GM12878 (cell line): Measurements from ENCODE around the gene TEDC1. TPM values are rescaled to one million over a fixed set of nuclear protein-coding genes. Genes with fewer than 3 reads are reported as not detected.

Experiments
- BRCA1 ChIP-seq: IDR thresholded peaks from 2 replicates; pipeline ENCODE4 v1.6.1; 2011; ENCODE audit warnings: low read depth, low read length, improper control_type of control experiment
- CBX3 ChIP-seq: fragments of 200-600 bp; sonication (generic); IDR thresholded peaks from 2 replicates; pipeline ENCODE4 v1.6.1; 2016; ENCODE audit warnings: low read depth, borderline replicate concordance
- EP300 ChIP-seq, 2 experiments: fragments of 150-350 bp in 1 of 2; IDR thresholded peaks; 2 replicates each; pipeline ENCODE4 v1.6.1; 2011 to 2012; ENCODE audit warnings: low read depth in 2 of 2, low read length in 2 of 2, borderline replicate concordance in 1 of 2, improper control_type of control experiment in 1 of 2, inconsistent platforms in 1 of 2; ENCODE audit not compliant: control insufficient read depth in 1 of 2
- HDAC6 ChIP-seq: fragments of 200-600 bp; sonication (generic); IDR thresholded peaks from one replicate; pipeline ENCODE4 v1.8.0; 2017; ENCODE audit warnings: antibody characterized with exemption; ENCODE audit not compliant: unreplicated experiment
- JUNB ChIP-seq: IDR thresholded peaks from 2 replicates; pipeline ENCODE4 v1.6.1; 2016; ENCODE audit warnings: antibody characterized with exemption, mild to moderate bottlenecking
- MEF2B ChIP-seq: fragments of 450-650 bp; IDR thresholded peaks from 2 replicates; pipeline ENCODE4 v1.6.1; 2018; ENCODE audit warnings: mild to moderate bottlenecking, moderate library complexity; ENCODE audit not compliant: partially characterized antibody, poor library complexity, severe bottlenecking
- PML ChIP-seq: IDR thresholded peaks from 2 replicates; pipeline ENCODE4 v1.6.1; 2012; ENCODE audit warnings: low read length, inconsistent platforms
- RAD21 ChIP-seq: IDR thresholded peaks from 2 replicates; pipeline ENCODE4 v1.6.1; 2011; ENCODE audit warnings: mild to moderate bottlenecking, low read depth, low read length, moderate library complexity; ENCODE audit not compliant: insufficient read depth
- RBBP5 ChIP-seq: fragments of 200-600 bp; sonication (generic); conservative IDR thresholded peaks from 2 replicates; pipeline ENCODE4 v1.6.1; 2016
- SUPT20H ChIP-seq: IDR thresholded peaks from 2 replicates; pipeline ENCODE4 v1.6.1; 2011; ENCODE audit warnings: low read depth, mild to moderate bottlenecking, low read length, moderate library complexity, borderline replicate concordance; ENCODE audit not compliant: control insufficient read depth
- TARDBP ChIP-seq: IDR thresholded peaks from 2 replicates; pipeline ENCODE4 v1.6.1; 2016; ENCODE audit warnings: borderline replicate concordance
- TBL1XR1 ChIP-seq: IDR thresholded peaks from 2 replicates; pipeline ENCODE4 v1.6.1; 2012; ENCODE audit warnings: low read depth, low read length, improper control_type of control experiment
- ZSCAN29 ChIP-seq: fragments of 450-650 bp; IDR thresholded peaks from 2 replicates; pipeline ENCODE4 v1.6.1; 2017; ENCODE audit warnings: mild to moderate bottlenecking, moderate library complexity
- polyA plus RNA-seq, 11 experiments: library from polyadenylated mRNA; depleted of rRNA in 4 of 11; unstranded in 6 of 11; stranded (reverse) in 5 of 11; fragments of >200 nt; fragmentation: Nextera tagmentation in 4 of 11; fragmentation: Illumina TruSeq in 1 of 11; extraction: Ambion mirVana in 4 of 11; extraction: Trizol in 1 of 11; gene quantifications; 1 replicate in 1 of 11; 2 replicates in 10 of 11; pipeline versions ENCODE4 v1.2.1 to v1.2.3, GENCODE V29; 2011 to 2016; ENCODE audit warnings: inconsistent platforms in 2 of 11, missing spikeins in 2 of 11, low read depth in 1 of 11
- total RNA-seq, 4 experiments: library from RNA; depleted of rRNA in 3 of 4; stranded (reverse); fragments of >200 nt in 3 of 4; fragmentation: Illumina TruSeq in 1 of 4; extraction: Trizol in 1 of 4; gene quantifications; 2 replicates each; pipeline versions ENCODE4 v1.2.1 to v1.2.3, GENCODE V29; 2013 to 2021
- TF ChIP-seq, protein P1 (sequence below): IDR thresholded peaks from 2 replicates; pipeline ENCODE4 v1.6.1; 2012; ENCODE audit warnings: low read depth, low read length, improper control_type of control experiment
- TF ChIP-seq, protein P2 (sequence below): IDR thresholded peaks from 2 replicates; pipeline ENCODE4 v1.6.1; 2012; ENCODE audit warnings: low read length, inconsistent platforms
- TF ChIP-seq, protein P3 (sequence below): IDR thresholded peaks from 2 replicates; pipeline ENCODE4 v1.6.1; 2012; ENCODE audit warnings: low read depth, low read length, improper control_type of control experiment
- TF ChIP-seq, protein P4 (sequence below): fragments of 450-650 bp; IDR thresholded peaks from 2 replicates; pipeline ENCODE4 v1.6.1; 2018; ENCODE audit warnings: mild to moderate bottlenecking, low read depth, moderate library complexity; ENCODE audit not compliant: partially characterized antibody

The TEDC1 gene
- total and polyA plus RNA-seq, 10 of the 15 experiments (the other 5 are each of a cell fraction or from before 2014, with no cell fraction given): 0.19 to 34.2 (median 14.5) TPM

DNA sequence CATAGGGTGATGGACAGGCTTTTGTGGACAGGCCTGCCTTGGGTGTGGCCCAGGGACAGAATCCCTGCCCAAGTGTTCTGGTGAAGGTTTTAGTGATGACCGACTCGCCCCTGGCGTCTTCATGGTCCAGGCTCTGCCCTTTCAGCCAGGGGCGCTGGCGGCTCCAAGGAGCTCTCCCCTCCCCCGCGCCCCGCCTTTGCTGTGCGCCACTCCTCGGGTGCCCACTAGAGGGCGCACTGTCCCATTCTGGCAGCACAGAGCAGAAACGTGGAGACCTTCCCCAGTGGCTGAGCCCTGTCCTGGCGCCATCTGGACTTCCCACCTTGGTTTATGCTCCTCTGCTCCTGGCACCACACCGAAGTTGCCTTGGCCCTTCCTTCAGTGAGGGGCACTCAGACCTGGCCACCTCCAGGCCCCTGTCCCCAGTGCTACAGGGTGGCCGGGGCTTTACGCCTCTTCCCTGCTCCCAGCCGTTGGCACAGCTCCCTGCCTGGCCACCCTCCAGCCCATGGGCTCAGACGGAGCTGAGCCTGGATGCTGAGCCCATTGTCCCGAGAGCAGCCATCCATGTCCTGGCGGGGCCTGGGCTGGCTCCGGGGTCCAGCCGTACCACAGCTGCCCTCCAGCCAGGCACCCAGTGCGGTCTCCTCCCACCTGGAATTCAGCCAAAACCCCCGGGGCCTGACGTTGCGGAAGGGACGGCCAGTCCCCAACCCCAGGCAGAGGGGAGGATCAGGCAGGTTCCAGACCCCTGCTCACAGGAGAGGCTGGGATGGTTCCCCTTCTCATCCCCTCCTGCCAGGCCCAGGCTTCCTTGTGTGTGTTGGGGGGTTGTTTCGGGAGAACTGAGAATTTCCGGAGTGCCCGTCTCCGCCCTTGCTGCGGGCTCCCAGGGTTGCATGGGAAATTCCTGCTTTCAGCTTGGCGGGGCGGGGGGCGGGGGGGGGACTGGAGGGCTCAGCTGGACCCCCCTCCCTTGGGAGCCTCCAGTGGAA lies 9.9 kb upstream of the TEDC1 start (continued):
- TF ChIP-seq, protein P1, sequence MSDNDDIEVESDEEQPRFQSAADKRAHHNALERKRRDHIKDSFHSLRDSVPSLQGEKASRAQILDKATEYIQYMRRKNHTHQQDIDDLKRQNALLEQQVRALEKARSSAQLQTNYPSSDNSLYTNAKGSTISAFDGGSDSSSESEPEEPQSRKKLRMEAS: 0 out of 2 replicates have a peak, but pooled peaks have one; percentile 27
- TF ChIP-seq PML (no peak), SUPT20H (no peak), ZSCAN29 (peak; percentile 75; the same call in 1 of the 2 replicates), RAD21 (peak; percentile 72), MEF2B (peak; percentile 50), CBX3 (no peak), JUNB (no peak), RBBP5 (no peak), HDAC6 (no peak), TBL1XR1 (no peak), EP300 (IDR thresholded peaks at IDR 0.05; ENCODE audit: borderline replicate concordance in 1 of 2, control insufficient read depth in 1 of 2, low read depth in 2 of 2, low read length in 2 of 2) (no peak), TARDBP (no peak), BRCA1 (no peak)
- TF ChIP-seq, protein P2, sequence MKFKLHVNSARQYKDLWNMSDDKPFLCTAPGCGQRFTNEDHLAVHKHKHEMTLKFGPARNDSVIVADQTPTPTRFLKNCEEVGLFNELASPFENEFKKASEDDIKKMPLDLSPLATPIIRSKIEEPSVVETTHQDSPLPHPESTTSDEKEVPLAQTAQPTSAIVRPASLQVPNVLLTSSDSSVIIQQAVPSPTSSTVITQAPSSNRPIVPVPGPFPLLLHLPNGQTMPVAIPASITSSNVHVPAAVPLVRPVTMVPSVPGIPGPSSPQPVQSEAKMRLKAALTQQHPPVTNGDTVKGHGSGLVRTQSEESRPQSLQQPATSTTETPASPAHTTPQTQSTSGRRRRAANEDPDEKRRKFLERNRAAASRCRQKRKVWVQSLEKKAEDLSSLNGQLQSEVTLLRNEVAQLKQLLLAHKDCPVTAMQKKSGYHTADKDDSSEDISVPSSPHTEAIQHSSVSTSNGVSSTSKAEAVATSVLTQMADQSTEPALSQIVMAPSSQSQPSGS: no peak
- TF ChIP-seq, protein P3, sequence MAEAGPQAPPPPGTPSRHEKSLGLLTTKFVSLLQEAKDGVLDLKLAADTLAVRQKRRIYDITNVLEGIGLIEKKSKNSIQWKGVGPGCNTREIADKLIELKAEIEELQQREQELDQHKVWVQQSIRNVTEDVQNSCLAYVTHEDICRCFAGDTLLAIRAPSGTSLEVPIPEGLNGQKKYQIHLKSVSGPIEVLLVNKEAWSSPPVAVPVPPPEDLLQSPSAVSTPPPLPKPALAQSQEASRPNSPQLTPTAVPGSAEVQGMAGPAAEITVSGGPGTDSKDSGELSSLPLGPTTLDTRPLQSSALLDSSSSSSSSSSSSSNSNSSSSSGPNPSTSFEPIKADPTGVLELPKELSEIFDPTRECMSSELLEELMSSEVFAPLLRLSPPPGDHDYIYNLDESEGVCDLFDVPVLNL: peak; percentile 34; the same call in 1 of the 2 replicates
- TF ChIP-seq, protein P4, sequence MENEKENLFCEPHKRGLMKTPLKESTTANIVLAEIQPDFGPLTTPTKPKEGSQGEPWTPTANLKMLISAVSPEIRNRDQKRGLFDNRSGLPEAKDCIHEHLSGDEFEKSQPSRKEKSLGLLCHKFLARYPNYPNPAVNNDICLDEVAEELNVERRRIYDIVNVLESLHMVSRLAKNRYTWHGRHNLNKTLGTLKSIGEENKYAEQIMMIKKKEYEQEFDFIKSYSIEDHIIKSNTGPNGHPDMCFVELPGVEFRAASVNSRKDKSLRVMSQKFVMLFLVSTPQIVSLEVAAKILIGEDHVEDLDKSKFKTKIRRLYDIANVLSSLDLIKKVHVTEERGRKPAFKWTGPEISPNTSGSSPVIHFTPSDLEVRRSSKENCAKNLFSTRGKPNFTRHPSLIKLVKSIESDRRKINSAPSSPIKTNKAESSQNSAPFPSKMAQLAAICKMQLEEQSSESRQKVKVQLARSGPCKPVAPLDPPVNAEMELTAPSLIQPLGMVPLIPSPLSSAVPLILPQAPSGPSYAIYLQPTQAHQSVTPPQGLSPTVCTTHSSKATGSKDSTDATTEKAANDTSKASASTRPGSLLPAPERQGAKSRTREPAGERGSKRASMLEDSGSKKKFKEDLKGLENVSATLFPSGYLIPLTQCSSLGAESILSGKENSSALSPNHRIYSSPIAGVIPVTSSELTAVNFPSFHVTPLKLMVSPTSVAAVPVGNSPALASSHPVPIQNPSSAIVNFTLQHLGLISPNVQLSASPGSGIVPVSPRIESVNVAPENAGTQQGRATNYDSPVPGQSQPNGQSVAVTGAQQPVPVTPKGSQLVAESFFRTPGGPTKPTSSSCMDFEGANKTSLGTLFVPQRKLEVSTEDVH: no peak
